T-helper 2 cell treated with Interferon-gamma antibody and Interleukin-4, amounts not matched to agents 100 ng/mL and 5 ng/mL, for 36 hours (primary cell): ENCODE data around the gene NAA15. TPM values are rescaled to one million over a fixed set of nuclear protein-coding genes. Genes with fewer than 3 reads are reported as not detected.
"Not testable (repeated sequence)": the region's sequence is repeated elsewhere in the genome, so short reads cannot be mapped to it uniquely, and the experiment has no call there.

Experiments
- intact Hi-C: fragments of 100-400 bp; cut with micrococcal nuclease; formaldehyde crosslinking; loops from one replicate; pipeline ENCODE4 v1.15.1; 2023
- total RNA-seq: library from RNA; stranded (reverse); gene quantifications from 2 replicates; pipeline ENCODE4 v1.2.3, GENCODE V29; 2022

Gene NAA15
- 71.4 and 75.6 TPM in 2 replicates for total RNA-seq

- intact Hi-C loops: loop anchor here (1.0 to 10.0 kb wide), 10 partner anchors 11 to 1224 kb away; partner anchors contain the start of genes ELF2, ELMOD2, MAML3 and NOCT
Observed at GRCh38 chr4:139301113-139301820, at the start of gene NAA15. TSS of gene NAA15 (plus strand) at chr4:139301505. CDS start at chr4:139301778, 273 bp downstream.

GRCh38 chr4:139253046-139253445 lies 48.3 kb upstream of the NAA15 start:
- intact Hi-C loops: no loop called here

DNA sequence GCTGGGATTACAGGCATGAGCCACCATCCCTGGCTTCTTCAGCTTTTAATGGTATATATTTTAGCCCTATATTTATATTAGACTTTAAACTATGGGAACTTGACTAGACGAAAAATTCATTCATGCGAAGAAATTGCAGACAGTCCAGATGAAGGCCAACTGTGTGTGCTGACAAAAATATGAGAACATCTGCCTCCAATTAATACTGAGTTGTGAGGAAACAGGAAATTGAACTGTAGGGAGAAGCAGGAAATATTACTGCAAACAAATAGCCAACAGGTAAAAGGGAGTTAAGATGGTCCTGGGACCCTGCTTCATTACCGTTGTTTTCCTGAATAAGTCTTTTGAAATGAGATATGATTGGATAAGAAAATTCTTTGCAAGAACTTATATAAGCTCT lies 47.6 kb upstream of the NAA15 start:
- intact Hi-C loops: no loop called here

DNA sequence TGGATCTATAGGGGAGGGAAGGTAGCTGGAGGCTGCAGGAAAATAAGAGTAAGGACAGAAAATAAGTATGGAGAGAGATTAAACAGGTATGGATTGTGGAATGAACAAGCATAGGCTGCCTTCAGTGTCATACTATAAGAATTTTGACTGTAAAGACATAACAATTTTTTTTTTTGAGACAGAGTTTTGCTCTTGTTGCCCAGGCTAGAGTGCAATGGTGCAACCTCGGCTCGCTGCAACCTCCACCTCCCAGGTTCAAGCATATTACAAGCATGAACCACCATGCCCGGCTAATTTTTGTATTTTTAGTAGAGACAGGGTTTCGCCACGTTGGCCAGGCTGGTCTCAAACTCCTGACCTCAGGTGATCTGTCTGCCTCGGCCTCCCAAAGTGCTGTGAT lies 45.7 kb upstream of the NAA15 start:
- intact Hi-C loops: not testable (repeated sequence)

DNA sequence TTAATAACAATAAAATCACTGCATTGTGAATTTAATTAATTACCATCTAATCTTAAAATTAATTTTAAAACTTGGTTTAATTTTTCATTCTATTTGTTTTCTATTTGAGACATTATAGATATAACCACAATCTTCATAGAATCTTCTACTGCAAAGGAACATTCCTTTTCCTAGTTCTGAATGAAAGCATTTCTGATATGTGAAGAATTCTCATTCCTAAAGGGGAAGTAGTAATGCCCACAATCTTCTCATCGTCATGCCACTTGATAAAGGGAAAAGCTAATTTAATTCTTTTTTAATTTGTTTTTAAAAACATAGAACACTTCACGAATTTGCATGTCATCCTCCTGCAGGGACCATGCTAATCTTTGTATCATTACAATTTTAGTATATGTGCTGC lies 45.0 kb upstream of the NAA15 start:
- intact Hi-C loops: no loop called here

- intact Hi-C loops: loop anchor here (1.0 kb wide), 2 partner anchors 36 to 87 kb away; partner anchors contain the start of gene NAA15
Observed at GRCh38 chr4:139265654-139266053, 35.7 kb upstream of the NAA15 start.

GRCh38 chr4:139266208-139266582 lies 35.1 kb upstream of the NAA15 start:
- intact Hi-C loops: loop anchor here (1.0 kb wide), 2 partner anchors 35 to 88 kb away; partner anchors contain the start of gene NAA15

- intact Hi-C loops: loop anchor here (1.0 kb wide), 2 partner anchors 35 to 88 kb away; partner anchors contain the start of gene NAA15
Observed at GRCh38 chr4:139266583-139267257, 34.6 kb upstream of the NAA15 start.

- intact Hi-C loops: no loop called here
Observed at GRCh38 chr4:139267301-139267700, 34.0 kb upstream of the NAA15 start.

GRCh38 chr4:139273835-139274234 lies 27.5 kb upstream of the NAA15 start:
- intact Hi-C loops: no loop called here

DNA sequence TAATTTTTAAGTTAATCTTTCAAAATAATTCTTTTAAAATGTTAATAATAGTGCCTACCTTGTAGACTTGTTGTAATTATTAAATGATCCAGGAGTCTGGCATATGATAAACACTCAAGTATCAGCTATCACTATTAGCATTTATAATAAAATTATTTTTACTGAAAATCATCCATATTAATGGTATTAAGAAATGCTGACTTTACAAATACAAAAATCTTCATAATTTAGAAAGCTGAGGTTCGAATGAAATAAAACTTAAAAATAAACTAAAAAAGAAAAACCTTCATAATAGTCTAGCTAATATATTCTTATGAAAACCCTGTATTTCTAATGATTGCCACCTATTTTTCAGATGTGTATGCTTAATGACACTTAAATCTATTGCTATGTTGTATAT lies 26.5 kb upstream of the NAA15 start:
- intact Hi-C loops: no loop called here

GRCh38 chr4:139275281-139275735 lies 26.0 kb upstream of the NAA15 start:
- intact Hi-C loops: no loop called here

GRCh38 chr4:139278485-139278884 lies 22.8 kb upstream of the NAA15 start:
- intact Hi-C loops: no loop called here

GRCh38 chr4:139278912-139279759 lies 22.2 kb upstream of the NAA15 start:
- intact Hi-C loops: no loop called here

DNA sequence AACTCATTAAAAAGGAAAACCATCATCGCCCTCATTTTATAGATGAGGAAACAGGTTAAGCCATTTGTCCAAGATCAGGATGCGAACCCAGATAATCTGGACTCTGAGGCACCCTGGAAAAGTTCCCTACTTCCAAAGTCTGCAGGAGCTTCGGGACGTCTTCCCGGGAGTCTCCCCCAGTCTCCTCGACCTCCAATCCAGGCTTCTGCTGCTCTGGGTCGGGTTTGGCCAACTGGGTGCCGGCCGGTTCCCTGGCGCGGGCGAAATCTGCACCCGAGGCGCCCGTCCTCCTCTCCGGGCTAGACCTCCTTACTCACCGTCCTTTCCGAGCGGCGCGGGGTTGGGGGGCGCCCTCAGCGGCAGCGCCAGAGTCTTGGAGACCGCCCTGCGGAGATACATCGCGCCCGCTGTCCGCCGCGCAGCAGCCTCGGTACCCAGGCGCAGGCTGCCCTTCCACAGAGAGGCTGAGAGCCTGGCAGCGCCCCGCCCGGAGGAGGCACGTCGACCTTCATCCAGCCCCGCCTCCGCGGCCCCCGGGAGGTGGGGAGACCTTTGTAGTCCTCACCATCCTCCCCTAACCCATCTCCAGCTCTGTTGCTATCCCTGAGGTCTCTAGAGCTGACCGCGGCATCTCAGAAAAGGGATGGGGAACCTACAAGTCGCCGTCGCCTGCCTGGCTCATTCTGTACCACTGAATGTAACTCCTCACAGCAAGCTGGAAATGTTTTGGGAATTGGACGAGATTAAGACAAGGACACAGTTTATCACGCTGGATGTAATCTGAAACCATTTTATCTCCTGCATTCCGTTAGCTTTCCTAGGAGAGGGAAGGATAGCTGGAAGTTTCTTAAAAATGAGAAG lies 21.3 kb upstream of the NAA15 start, which contains the start of gene MGARP:
TSS of gene MGARP (minus strand) at position 466 of the 861 bp plus-strand sequence. CDS start at position 399, 67 bp downstream.
- intact Hi-C loops: no loop called here

DNA sequence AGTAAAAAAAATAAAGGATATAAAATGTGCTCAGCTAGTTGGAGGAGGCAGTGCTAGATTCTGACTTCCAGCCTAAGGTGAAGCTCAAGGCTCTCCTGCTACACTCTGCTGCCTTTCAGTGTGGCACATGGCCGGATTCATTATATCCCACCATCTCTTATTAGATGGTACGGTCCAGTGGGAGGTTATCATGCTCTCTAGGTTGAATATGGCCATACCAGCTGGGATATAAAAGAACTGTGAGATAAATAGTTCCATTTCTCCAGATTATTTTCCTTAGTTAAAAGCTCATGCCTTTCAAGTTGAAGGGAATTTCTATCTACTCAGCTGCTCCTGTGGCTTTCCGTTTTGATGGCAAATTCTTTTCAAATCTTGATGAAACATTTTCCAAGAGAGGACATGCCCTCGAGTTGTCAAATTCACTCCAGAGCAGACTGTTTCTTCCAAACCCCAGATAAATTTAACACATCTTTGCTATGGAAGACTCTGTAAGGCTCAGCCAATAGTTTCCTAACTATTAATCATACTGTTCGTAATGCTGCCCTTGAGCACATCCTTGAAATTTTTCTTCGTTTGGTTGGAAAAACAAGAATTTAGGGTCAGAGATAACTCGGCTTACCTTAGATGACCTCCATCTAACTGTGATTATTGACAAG lies 19.1 kb upstream of the NAA15 start:
- intact Hi-C loops: no loop called here

DNA sequence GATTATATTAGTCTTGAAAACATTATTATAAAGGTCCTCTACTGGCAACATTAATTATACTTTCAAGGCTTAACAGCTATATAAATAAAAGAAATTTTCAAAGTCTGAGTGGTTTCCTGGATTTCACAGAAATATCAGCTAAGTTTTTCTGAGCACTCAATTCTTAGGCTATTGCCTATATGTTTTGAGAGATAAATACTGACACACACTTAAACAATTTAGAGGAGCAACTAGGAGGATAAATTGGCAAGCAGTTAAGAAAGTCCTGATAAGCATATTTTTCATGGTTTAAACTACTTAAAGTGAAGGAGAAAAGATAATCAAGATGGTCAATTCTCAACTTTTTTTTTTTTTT lies 18.6 kb upstream of the NAA15 start:
- intact Hi-C loops: no loop called here

DNA sequence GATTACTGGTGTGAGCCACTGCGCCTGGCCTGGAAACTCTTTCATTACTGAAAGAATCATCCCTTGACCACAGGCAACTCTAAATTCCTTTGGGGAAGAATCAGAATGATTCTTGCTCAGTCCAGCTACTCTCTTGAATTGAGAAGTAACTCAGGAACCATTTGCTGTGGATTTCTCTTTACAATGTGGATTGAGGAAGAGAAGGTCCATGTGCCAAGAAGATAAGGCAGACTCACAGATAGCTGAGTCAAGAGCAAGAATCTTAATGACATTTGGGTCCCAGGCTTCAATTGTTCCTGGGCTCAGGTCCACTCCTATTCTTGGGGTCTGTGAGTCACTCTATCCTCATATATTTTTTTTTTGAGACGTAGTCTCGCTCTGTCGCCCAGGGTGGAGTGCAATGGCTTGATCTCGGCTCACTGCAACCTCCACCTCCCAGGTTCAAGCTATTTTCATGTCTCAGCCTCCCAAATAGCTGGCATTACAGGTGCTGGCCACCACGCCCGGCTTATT lies 15.1 kb upstream of the NAA15 start:
- intact Hi-C loops: no loop called here

DNA sequence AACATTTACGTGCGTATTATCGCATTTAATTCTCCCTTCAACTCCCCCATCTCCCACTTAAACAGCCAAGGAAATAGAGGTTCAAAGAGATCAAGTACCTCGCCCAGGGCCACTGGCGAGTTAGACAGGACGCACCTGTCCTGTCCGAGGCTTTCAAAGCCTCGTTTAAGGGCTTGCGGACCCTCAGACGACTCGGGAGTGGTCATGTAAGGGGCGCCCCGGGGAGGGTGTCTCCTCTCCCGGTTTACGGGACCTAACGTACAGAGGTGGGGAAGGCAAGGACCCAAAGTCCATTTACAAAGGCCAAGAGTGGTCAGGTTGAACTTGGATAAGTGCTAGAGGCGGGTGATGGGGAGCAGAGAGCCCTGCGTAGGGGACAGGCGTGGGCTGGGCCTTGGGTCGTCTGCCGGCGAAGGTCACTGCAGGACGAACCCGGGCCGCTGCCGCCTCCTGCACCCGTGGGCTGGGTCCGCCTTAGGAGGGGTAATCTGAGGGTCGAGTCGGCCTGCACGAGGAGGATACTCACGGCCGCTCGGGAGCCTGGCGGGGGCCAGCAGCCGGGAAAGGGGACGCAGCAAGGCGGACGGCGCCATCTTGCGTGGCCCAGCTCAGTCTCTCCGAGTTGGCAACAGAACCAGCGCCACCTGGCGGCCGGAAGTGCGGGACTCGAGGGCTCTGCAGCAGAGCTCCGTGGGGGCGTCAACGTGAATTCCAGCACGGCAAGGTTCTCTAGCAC lies 5.9 kb upstream of the NAA15 start:
- intact Hi-C loops: loop anchor here (1.0 kb wide), 4 partner anchors 66 to 265 kb away; no protein-coding TSS in a partner anchor
